ENCODE results near the gene FGFBP2.

Gene FGFBP2

GRCh38 chr4:15938640-15939039 lies 24.3 kb downstream of the FGFBP2 start, which contains the start of gene FGFBP1:
Gene FGFBP1, minus strand, starts transcription at chr4:15938740. Its CDS starts 2,108 bp downstream, at chr4:15936632.
- no peaks in the 10 kb centered on the region for H3K9me3 ChIP-seq (ENCODE audit: control insufficient read depth, insufficient read depth, low read depth, low read length)
- POLR2A ChIA-PET, result no interaction called here
- no peak within 1 kb of the TSS for H3K27ac ChIP-seq (ENCODE audit: extremely low read depth, low read depth, low read length)
- no peak within 1 kb of the TSS for H3K4me3 ChIP-seq (ENCODE audit: low read depth, low read length)
- TF ChIP-seq ZBTB44 (tag by site-specific recombination; IDR thresholded peaks at IDR 0.05), result no peak
- no peak for TF ChIP-seq ZBTB20 (tag by site-specific recombination; IDR thresholded peaks at IDR 0.05)
- H3K36me3 ChIP-seq (ENCODE audit: control insufficient read depth in 2 of 2, insufficient read depth in 1 of 2, low read length in 2 of 2), result no peaks in the 10 kb centered on the region
- no peaks in the 10 kb centered on the region for H3K4me1 ChIP-seq (ENCODE audit: control insufficient read depth, insufficient read depth, low read length)
- CTCF ChIA-PET, result interaction anchor here (2.0 kb wide), 1 partner anchor 56 kb away, joined by 6 read pairs; no protein-coding TSS in a partner anchor

- Histone ChIP-seq H3K4me1 (ENCODE audit: control insufficient read depth, insufficient read depth, low read length) (no peaks in the 10 kb centered on the region), H3K36me3 (ENCODE audit: control insufficient read depth in 2 of 2, insufficient read depth in 1 of 2, low read length in 2 of 2) (no peaks in the 10 kb centered on the region), H3K27ac (ENCODE audit: extremely low read depth, low read depth, low read length) (no peak overlapping the region), H3K9me3 (ENCODE audit: control insufficient read depth, insufficient read depth, low read depth, low read length) (no peaks in the 10 kb centered on the region), H3K4me3 (ENCODE audit: low read depth, low read length) (no peak overlapping the region)
- POLR2A ChIA-PET, result no interaction called here
- TF ChIP-seq KLF1 (tag by site-specific recombination; IDR thresholded peaks at IDR 0.05) (peak; percentile 23; the same call in 1 of the 2 replicates), GLIS1 (tag by site-specific recombination; IDR thresholded peaks at IDR 0.05) (peak; percentile 33; the same call in 1 of the 2 replicates), YY1 (tag by site-specific recombination; IDR thresholded peaks at IDR 0.05) (no peak), ZNF473 (tag by site-specific recombination; IDR thresholded peaks at IDR 0.05) (no peak), SCRT2 (tag by site-specific recombination; IDR thresholded peaks at IDR 0.05) (peak; percentile 63; the same call in 1 of the 2 replicates), KLF9 (tag by site-specific recombination; IDR thresholded peaks at IDR 0.05; ENCODE audit: low read depth) (peak; percentile 39)
- CTCF ChIA-PET, result interaction anchor here (0.7 to 2.0 kb wide), 2 partner anchors 18 to 55 kb away, joined by 3 to 6 read pairs; no protein-coding TSS in a partner anchor
Measured at GRCh38 chr4:15938182-15938581, 24.8 kb downstream of the FGFBP2 start.

- ChIA-PET POLR2A (interaction anchor here (0.8 kb wide), 1 partner anchor 28 kb away, joined by 3 read pairs; no protein-coding TSS in a partner anchor), CTCF (interaction anchor here (2.0 kb wide), 1 partner anchor 131 kb away, joined by 6 read pairs; no protein-coding TSS in a partner anchor)
- Histone ChIP-seq H3K36me3 (ENCODE audit: control insufficient read depth in 2 of 2, insufficient read depth in 1 of 2, low read length in 2 of 2) (no peaks in the 10 kb centered on the region), H3K9me3 (ENCODE audit: control insufficient read depth, insufficient read depth, low read depth, low read length) (no peaks in the 10 kb centered on the region), H3K27ac (ENCODE audit: extremely low read depth, low read depth, low read length) (no peak overlapping the region), H3K4me1 (ENCODE audit: control insufficient read depth, insufficient read depth, low read length) (no peaks in the 10 kb centered on the region), H3K4me3 (ENCODE audit: low read depth, low read length) (no peak overlapping the region)
- no peak for TF ChIP-seq ZFP37 (tag by site-specific recombination; IDR thresholded peaks at IDR 0.05)
Measured at GRCh38 chr4:15936495-15936894, 26.5 kb downstream of the FGFBP2 start.

GRCh38 chr4:15935504-15936402 lies 27.2 kb downstream of the FGFBP2 start:
- no peaks in the 10 kb centered on the region for H3K9me3 ChIP-seq (ENCODE audit: control insufficient read depth, insufficient read depth, low read depth, low read length)
- H3K4me1 ChIP-seq (ENCODE audit: control insufficient read depth, insufficient read depth, low read length), result no peaks in the 10 kb centered on the region
- no peak overlapping the region for H3K4me3 ChIP-seq (ENCODE audit: low read depth, low read length)
- no peak for TF ChIP-seq ZNF580 (tag by site-specific recombination; IDR thresholded peaks at IDR 0.05)
- TF ChIP-seq ZNF449 (tag by site-specific recombination; IDR thresholded peaks at IDR 0.05), result no peak
- no peak for TF ChIP-seq ZNF707 (tag by site-specific recombination; IDR thresholded peaks at IDR 0.05)
- no peak for TF ChIP-seq ZNF404 (tag by site-specific recombination; IDR thresholded peaks at IDR 0.05)
- TF ChIP-seq SCRT2 (tag by site-specific recombination; IDR thresholded peaks at IDR 0.05), result no peak
- no peak for TF ChIP-seq TCF7L2 (IDR thresholded peaks at IDR 0.05; ENCODE audit: borderline replicate concordance, low read depth, low read length)
- no peak for TF ChIP-seq SCRT1 (tag by site-specific recombination; IDR thresholded peaks at IDR 0.05; ENCODE audit: borderline replicate concordance)
- no peak for TF ChIP-seq ZNF169 (tag by site-specific recombination; IDR thresholded peaks at IDR 0.05)
- ChIA-PET CTCF (interaction anchor here (2.0 kb wide), 1 partner anchor 130 kb away, joined by 6 read pairs; no protein-coding TSS in a partner anchor), POLR2A (no interaction called here)
- H3K27ac ChIP-seq (ENCODE audit: extremely low read depth, low read depth, low read length), result no peak overlapping the region
- no peaks in the 10 kb centered on the region for H3K36me3 ChIP-seq (ENCODE audit: control insufficient read depth in 2 of 2, insufficient read depth in 1 of 2, low read length in 2 of 2)
